Hematopoietic multipotent progenitor cell treated with erythropoietin and hydrocortisone succinate and interleukin-3 and kit ligand, for 17 days (in vitro differentiated cells): Measurements from ENCODE around the gene LENG1.

Experiments used
- DNase-seq: peaks from one replicate; pipeline ENCODE4 v3.0.0-alpha.2; 2015; ENCODE audit warnings: low spot score

LENG1 gene

DNA sequence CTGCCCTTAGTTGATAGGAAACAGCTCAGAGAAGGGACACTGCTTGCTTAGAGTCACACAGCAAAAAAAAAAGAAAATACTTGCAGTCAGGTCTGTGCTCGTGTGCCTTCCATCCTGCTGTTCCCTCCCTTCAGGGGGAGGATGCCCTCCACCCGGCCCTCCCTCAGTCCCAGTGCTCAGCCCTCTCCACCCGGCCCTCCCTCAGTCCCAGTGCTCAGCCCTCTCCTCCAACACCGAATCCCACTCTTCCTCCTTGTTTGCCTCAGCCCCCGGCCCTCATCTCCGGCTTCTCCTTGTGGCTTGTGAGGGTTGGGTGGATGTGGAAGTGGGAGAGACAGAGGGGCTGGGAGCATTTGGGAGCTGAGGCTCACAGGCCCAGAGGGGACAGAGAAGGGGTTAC is 49.9 kb downstream of the LENG1 start:
- no peak for DNase-seq

DNA sequence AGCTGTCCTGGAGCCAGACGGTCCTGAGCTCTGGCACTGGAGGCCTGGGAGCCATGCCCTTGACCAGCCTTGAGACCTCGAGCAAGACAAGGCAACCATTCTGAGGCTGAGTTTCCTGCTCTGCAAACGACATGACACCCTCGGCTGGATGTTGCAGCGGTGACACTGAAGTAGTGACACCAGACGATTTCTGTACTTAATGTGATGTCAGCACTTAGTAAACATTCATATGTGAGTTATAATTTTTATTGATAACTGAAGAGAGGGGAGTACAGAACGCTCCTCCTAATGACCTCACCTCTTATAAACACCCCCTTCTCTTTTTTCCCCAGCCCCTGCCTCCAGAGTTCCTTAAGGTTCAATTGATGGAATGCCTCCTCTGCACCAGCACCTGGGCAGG is 51.0 kb downstream of the LENG1 start:
- no peak for DNase-seq

DNA sequence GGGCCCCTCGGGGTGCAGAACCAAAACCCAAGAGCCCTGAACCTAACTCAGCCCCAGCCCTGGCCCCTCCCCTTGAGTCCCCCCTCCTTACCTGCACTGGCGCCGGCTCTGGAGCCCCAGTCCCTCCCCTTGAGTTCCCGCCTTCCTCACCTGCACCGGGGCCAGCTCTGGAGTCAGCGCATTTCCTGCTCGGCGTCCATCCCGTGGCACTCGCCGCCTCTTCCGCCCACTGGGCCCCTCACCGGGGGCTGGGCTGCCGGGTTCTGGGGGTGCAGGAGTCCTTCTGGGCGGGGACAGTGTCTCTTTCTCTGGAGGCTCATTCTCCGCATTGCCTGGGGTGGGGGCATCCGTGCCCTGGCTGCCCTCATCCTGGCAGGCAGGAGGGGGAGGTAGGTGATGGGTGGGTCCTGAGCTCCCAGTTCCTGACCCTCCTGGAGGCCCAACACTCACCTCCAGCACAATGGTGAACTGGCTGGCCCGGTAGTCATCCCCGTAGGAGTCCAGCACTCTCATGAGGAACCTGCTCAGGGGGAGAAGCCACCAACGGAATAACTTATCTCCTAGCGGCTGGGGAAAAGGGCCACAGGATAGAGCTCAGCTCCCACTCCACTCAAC is 51.5 kb downstream of the LENG1 start:
- DNase-seq, result no peak

DNA sequence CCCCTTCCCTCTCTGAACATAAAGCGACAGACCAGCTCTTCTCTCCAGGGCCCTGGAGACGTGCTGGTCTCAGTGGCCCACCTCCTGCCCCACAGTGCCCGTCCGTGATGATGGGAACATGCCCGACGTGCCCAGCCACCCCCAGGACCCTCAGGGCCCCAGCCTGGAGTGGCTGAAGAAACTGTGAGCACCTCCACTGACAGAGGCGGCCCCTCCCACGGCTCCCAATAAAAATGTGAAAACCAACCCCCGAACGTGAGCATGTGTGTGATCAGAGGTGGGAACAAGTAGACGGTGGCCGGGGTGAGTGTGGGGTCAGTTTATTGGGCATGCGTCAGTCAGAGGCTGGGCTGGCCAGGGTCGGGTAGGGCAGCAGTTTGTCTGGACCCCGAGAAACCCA is 52.8 kb downstream of the LENG1 start:
- no peak for DNase-seq

DNA sequence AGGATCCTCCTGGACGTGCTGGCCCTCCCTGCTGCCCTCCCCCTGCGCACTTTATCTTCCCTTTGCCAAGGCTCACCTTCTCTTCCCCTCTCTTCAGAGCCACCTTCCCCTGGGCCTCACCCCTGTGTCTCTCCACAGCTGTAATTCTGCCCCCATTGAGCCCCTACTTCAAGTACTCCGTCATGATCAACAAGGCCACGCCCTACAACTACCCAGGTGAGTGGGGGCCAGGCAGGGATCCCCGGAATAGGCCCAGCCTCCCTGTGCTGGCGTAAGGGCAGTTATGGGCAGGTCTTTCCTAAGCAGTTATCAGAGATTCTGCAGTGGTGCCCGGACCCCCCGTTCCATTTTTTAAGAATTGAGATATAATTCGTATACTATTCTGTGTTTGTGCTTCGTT is 53.7 kb downstream of the LENG1 start:
- no peak for DNase-seq
